K562 (cell line): Measurements from ENCODE around the gene TBX3. TPM values are rescaled to one million over a fixed set of nuclear protein-coding genes. Genes with fewer than 3 reads are reported as not detected.

Experiments
- IFI16 ChIP-seq: fragments of 250-450 bp; sonication (Bioruptor Pico); IDR thresholded peaks from 2 replicates; pipeline ENCODE4 v2.1.2; 2022; ENCODE audit warnings: mild to moderate bottlenecking, inconsistent platforms
- L3MBTL2 ChIP-seq: fragments of 450-650 bp; IDR thresholded peaks from 2 replicates; pipeline ENCODE4 v1.6.1; 2016; ENCODE audit warnings: mild to moderate bottlenecking, moderate library complexity
- NCOA6 ChIP-seq: fragments of 450-650 bp; IDR thresholded peaks from 2 replicates; pipeline ENCODE4 v1.6.1; 2017; ENCODE audit warnings: mild to moderate bottlenecking
- NFYB ChIP-seq: IDR thresholded peaks from 2 replicates; pipeline ENCODE4 v1.6.1; 2011; ENCODE audit warnings: mild to moderate bottlenecking, moderate library complexity; ENCODE audit not compliant: insufficient read length; ENCODE audit errors: extremely low read depth
- NUFIP1 ChIP-seq: fragments of 450-650 bp; IDR thresholded peaks from 2 replicates; pipeline ENCODE4 v1.6.1; 2018; ENCODE audit not compliant: partially characterized antibody
- RAD21 ChIP-seq, 2 experiments: fragments of 250-450 bp in 1 of 2; fragments of 450-650 bp in 1 of 2; sonication (Bioruptor Pico) in 1 of 2; formaldehyde crosslinking in 1 of 2; IDR thresholded peaks in 1 of 2; conservative IDR thresholded peaks in 1 of 2; 2 replicates each; pipeline versions ENCODE4 v1.4.0 to v1.8.0; 2020 to 2022; ENCODE audit warnings: mild to moderate bottlenecking in 2 of 2, moderate library complexity in 1 of 2
- RBBP5 ChIP-seq: fragments of 200-600 bp; sonication (generic); IDR thresholded peaks from 2 replicates; pipeline ENCODE4 v1.6.1; 2012; ENCODE audit warnings: borderline replicate concordance, mild to moderate bottlenecking, low read length, control low read depth, inconsistent platforms; ENCODE audit not compliant: insufficient read depth, poor library complexity, severe bottlenecking
- RBM39 ChIP-seq: fragments of 200-400 bp; formaldehyde crosslinking; optimal IDR thresholded peaks from 2 replicates; pipeline ENCODE3; 2018; ENCODE audit warnings: low read depth, low read length
- RFX5 ChIP-seq: IDR thresholded peaks from 2 replicates; pipeline ENCODE4 v1.6.1; 2011; ENCODE audit warnings: low read depth, mild to moderate bottlenecking, improper control_type of control experiment, low read length
- SMARCC2 ChIP-seq: fragments of 450-650 bp; IDR thresholded peaks from 2 replicates; pipeline ENCODE4 v1.6.1; 2017; ENCODE audit warnings: antibody characterized with exemption, moderate library complexity, mild to moderate bottlenecking, low read depth
- TAL1 ChIP-seq: fragments of 450-650 bp; IDR thresholded peaks from 2 replicates; pipeline ENCODE4 v1.6.1; 2016; ENCODE audit warnings: mild to moderate bottlenecking
- TRIM28 ChIP-seq: fragments of 450-650 bp; IDR thresholded peaks from 2 replicates; pipeline ENCODE4 v1.6.1; 2017
- XRCC3 ChIP-seq: fragments of 450-650 bp; IDR thresholded peaks from 2 replicates; pipeline ENCODE4 v1.6.1; 2017; ENCODE audit warnings: mild to moderate bottlenecking, moderate library complexity
- ZNF282 ChIP-seq: sonication (generic); formaldehyde crosslinking; IDR thresholded peaks from 2 replicates; pipeline ENCODE4 v1.8.1; 2023; ENCODE audit warnings: missing genetic modification reagents
- ZNF3 ChIP-seq: fragments of 250-450 bp; sonication (Bioruptor Pico); IDR thresholded peaks from 2 replicates; pipeline ENCODE4 v1.5.0; 2021; ENCODE audit warnings: mild to moderate bottlenecking, moderate library complexity
- polyA plus RNA-seq, 8 experiments: library from polyadenylated mRNA; depleted of rRNA in 4 of 8; stranded (reverse) in 5 of 8; unstranded in 3 of 8; fragments of >200 nt; fragmentation: Nextera tagmentation in 2 of 8; fragmentation: Illumina TruSeq in 1 of 8; extraction: Ambion mirVana in 2 of 8; extraction: Trizol in 1 of 8; gene quantifications; 2 replicates each; pipeline versions ENCODE4 v1.2.1 to v1.2.3, GENCODE V29; 2011 to 2014; ENCODE audit warnings: inconsistent platforms in 1 of 8, missing spikeins in 1 of 8
- total RNA-seq, 7 experiments: library from RNA; depleted of rRNA in 6 of 7; stranded (reverse); fragments of >200 nt in 6 of 7; fragmentation: Illumina TruSeq in 2 of 7; extraction: Trizol in 2 of 7; gene quantifications; 2 replicates each; pipeline versions ENCODE4 v1.2.1 to v1.2.3, GENCODE V29; 2011 to 2021; ENCODE audit warnings: low replicate concordance in 1 of 7
- TF ChIP-seq, protein P1 (sequence below), 2 experiments: fragments of 450-650 bp; formaldehyde crosslinking in 1 of 2; IDR thresholded peaks; 2 replicates each; pipeline versions ENCODE4 v1.4.0 to v1.6.1; 2014 to 2020; ENCODE audit warnings: mild to moderate bottlenecking in 2 of 2, borderline replicate concordance in 1 of 2, low read depth in 1 of 2

TBX3 gene
- total and polyA plus RNA-seq, 9 of the 15 experiments (the other 6 are each of a cell fraction or from before 2014, with no cell fraction given): 0.03 to 0.60 (median 0.19) TPM

DNA sequence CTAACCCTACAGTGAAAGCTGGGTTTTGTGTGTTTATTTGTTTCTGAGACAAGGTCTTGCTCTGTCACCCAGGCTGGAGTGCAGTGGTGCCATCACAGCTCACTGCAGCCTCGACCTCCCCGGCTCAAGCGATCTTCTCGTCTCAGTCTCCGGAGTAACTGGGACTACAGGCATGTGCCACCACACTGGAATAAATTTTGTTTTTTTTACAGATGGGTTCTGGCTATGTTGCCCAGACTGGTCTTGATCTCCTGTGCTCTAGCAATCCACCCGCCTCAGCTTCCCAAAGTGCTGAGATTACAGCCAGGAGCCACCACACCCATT, 26.4 kb downstream of the TBX3 start (continued):
- TF ChIP-seq NCOA6 (no peak), NUFIP1 (no peak), SMARCC2 (no peak), RFX5 (no peak), IFI16 (no peak), L3MBTL2 (no peak), ZNF282 (CRISPR knock-in tag) (no peak), TAL1 (no peak), RAD21 (CRISPR knock-in tag; conservative IDR thresholded peaks at IDR 0.05 in 1 of 2, IDR thresholded peaks at IDR 0.05 in 1 of 2) (no peak), TRIM28 (no peak), NFYB (no peak), RBM39 (no peak), ZNF3 (CRISPR knock-in tag) (no peak), XRCC3 (no peak), RBBP5 (no peak)
- TF ChIP-seq, protein P1, sequence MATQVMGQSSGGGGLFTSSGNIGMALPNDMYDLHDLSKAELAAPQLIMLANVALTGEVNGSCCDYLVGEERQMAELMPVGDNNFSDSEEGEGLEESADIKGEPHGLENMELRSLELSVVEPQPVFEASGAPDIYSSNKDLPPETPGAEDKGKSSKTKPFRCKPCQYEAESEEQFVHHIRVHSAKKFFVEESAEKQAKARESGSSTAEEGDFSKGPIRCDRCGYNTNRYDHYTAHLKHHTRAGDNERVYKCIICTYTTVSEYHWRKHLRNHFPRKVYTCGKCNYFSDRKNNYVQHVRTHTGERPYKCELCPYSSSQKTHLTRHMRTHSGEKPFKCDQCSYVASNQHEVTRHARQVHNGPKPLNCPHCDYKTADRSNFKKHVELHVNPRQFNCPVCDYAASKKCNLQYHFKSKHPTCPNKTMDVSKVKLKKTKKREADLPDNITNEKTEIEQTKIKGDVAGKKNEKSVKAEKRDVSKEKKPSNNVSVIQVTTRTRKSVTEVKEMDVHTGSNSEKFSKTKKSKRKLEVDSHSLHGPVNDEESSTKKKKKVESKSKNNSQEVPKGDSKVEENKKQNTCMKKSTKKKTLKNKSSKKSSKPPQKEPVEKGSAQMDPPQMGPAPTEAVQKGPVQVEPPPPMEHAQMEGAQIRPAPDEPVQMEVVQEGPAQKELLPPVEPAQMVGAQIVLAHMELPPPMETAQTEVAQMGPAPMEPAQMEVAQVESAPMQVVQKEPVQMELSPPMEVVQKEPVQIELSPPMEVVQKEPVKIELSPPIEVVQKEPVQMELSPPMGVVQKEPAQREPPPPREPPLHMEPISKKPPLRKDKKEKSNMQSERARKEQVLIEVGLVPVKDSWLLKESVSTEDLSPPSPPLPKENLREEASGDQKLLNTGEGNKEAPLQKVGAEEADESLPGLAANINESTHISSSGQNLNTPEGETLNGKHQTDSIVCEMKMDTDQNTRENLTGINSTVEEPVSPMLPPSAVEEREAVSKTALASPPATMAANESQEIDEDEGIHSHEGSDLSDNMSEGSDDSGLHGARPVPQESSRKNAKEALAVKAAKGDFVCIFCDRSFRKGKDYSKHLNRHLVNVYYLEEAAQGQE (IDR thresholded peaks at IDR 0.05; ENCODE audit: borderline replicate concordance): no peak
- TF ChIP-seq, protein P1 (CRISPR knock-in tag; IDR thresholded peaks at IDR 0.05; ENCODE audit: low read depth): no peak
